ENCODE results near the gene CHCHD6.

Gene CHCHD6, protein sequence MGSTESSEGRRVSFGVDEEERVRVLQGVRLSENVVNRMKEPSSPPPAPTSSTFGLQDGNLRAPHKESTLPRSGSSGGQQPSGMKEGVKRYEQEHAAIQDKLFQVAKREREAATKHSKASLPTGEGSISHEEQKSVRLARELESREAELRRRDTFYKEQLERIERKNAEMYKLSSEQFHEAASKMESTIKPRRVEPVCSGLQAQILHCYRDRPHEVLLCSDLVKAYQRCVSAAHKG

DNA sequence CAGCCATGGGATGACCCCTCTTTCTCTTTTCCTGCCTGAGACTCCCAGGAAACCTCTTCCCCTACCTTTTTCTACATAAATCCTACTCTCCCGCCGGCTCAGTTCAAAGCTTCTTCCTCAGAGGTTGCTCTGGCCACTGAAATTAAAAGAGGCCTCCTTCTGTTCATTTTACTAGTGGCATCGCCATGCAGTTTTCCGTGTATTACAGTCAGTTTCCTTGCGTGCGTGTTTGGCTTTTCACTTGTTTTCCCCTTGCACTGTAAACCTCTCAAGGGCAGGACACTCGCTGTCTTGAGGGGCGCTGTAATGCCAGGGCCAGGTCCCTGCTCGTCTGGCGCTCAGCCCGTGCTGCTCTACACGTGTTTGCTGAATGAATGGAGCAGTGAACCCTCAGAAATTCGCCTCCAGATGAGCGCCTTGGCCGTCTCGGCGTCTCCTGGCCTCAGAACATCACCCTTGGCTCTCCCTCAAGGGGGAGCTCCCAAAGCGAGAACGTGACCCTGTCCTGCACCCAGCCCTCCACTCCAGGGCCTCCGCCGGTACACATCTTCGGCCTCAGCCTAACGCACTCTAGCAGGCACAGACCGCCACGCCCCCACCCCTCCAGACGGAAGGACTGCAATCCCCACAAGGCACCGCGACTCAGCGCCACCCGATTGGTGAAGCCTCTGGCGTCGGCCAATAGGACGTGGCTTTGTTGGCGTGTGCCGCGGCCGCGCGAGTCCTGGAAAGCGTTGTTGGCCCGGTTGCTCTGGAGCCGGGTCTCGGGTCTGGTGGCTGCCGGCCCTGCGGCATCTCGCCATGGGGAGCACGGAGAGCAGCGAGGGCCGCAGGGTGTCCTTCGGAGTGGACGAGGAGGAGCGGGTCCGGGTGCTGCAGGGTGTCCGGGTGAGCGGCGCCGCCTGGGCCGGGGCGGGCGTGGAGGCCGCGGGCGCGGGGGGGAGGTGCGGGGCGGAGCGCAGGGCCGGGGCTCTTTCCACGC lies at the start of gene CHCHD6:
Gene CHCHD6, plus strand, starts transcription at position 729 of the 982 bp plus-strand sequence. Its CDS starts 73 bp downstream, at position 802.
- CTCF ChIA-PET = interaction anchor here (1.3 kb wide), 1 partner anchor 181 kb away, joined by 3 read pairs; no protein-coding TSS in a partner anchor

DNA sequence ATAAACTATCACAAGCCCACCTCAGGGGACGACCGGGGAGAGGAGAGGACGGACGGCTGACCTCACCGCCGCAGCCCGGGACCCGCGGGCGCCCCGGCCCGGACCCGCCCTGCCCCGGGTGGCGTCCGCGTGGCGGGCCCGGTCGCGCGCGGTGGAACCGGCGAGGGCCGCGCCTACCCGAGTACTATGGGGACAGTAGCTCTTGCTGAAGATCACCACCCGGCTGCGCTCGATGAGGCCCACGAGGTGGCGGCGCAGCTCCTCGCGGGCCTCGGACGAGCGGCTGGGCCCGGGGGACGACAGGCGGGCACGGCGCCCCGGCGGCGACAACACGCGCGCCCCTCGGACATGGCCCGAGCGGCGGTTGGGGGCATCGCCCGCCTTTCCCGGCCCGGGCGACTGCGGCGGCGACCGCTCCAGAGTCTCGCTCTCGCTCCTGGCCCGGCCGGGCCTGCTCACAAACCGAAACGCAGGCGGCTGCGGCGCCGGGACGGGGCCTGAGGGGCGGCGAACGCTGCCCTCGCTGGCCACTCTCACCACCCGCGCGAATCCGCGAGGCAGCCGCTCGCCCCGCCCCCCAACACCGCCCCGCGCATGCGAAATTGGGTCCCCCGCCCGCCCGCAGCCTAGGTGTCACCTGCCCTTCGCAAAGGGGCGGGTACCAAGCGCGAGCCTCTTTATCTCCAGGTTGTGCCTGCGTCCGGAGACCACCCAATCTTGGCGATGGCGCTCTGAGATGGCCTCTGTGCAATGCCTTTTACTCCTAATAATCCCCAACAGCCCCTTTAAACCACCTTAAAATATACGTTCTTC lies 49.3 kb upstream of the CHCHD6 start, which contains the start of gene TXNRD3:
Gene TXNRD3, minus strand, starts transcription at position 554 of the 813 bp plus-strand sequence.
- CTCF ChIA-PET = interaction anchor here (1.0 to 1.3 kb wide), 2 partner anchors 42 to 132 kb away, joined by 3 to 4 read pairs; no protein-coding TSS in a partner anchor
- Mint-ChIP-seq H3K4me3 (peak within 1 kb of the TSS; percentile 77), H3K9me3 (peaks cover 9% of the 10 kb centered on the region), H3K36me3 (no peaks in the 10 kb centered on the region), H3K27ac (no peak within 1 kb of the TSS), H3K4me1 (peaks cover 7% of the 10 kb centered on the region), H3K27me3 (peaks cover 34% of the 10 kb centered on the region)
- DNase-seq = peak; percentile 80

More for the DNA sequence above, at the start of gene CHCHD6:
- Mint-ChIP-seq H3K9me3 (no peaks in the 10 kb centered on the region), H3K27ac (peak within 1 kb of the TSS; percentile 53), H3K4me3 (peak within 1 kb of the TSS; percentile 88), H3K36me3 (no peaks in the 10 kb centered on the region), H3K4me1 (peaks cover 16% of the 10 kb centered on the region), H3K27me3 (peaks cover 28% of the 10 kb centered on the region)
- peak; percentile 96 for DNase-seq

DNA sequence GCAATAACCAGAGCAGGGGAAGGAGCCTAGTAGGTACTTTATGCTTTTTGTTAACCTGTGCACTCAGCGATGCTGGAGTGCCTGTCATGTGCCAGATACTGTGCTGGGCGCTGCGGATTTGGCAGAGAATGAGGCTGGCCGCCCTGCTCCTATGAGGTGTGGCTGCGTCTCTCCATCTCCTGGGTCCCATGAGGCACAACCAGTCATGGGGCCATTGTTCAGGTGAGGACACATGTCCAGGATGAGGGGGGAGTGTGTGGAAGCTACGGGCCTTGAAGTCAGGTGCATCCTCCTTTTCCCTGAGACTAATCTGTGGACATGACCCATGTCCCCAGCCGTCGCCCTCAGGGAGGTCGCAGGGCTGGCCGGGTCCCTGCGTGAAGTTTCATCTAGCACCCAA lies 48.2 kb upstream of the CHCHD6 start:
- peak overlapping the region; percentile 77 for H3K4me3 Mint-ChIP-seq
- DNase-seq = no peak
- peaks cover 7% of the 10 kb centered on the region for H3K4me1 Mint-ChIP-seq
- H3K27me3 Mint-ChIP-seq = peaks cover 42% of the 10 kb centered on the region
- H3K27ac Mint-ChIP-seq = no peak overlapping the region
- no peaks in the 10 kb centered on the region for H3K36me3 Mint-ChIP-seq
- H3K9me3 Mint-ChIP-seq = peaks cover 9% of the 10 kb centered on the region
- CTCF ChIA-PET = no interaction called here

DNA sequence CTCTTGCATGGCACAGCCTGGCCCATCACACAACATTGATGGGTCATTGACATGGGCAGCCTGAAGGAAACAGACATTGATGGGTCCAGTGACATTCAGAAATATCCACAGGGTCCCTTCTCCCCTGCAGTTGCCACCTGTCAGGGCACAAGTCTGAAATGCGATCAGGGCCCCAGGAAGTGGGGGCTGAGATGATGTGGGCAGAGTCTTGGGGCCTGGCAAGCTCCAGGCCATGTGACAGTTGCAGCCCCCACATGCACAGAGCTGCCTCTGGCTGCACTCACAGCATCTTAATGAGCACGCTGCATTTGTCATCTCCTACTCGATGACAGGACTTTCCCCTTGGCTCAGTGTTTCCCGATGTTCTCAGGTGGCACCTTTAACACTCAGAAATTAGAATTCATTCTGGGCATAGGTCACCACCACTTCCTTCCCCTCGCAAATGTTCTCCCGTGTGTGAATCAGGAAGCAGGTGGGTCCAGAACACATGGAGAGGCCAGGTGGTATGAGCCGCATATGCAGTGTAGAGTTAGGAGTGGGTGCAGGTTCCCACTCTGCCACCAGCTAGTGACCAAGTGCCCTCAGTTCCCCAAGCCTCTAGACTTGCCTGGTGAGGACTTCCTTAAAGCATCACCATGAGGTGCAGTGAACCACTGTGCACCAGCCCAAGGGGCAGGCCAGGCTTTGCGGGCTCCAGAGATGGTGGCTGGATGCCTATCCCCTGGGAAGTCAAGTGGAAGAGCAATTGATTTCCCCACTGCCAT lies 47.5 kb upstream of the CHCHD6 start:
- Mint-ChIP-seq H3K27me3 (peaks cover 44% of the 10 kb centered on the region), H3K4me3 (no peak overlapping the region), H3K36me3 (no peaks in the 10 kb centered on the region), H3K9me3 (peaks cover 9% of the 10 kb centered on the region), H3K4me1 (peaks cover 7% of the 10 kb centered on the region), H3K27ac (peak overlapping the region; percentile 65)
- CTCF ChIA-PET = no interaction called here
- no peak for DNase-seq

DNA sequence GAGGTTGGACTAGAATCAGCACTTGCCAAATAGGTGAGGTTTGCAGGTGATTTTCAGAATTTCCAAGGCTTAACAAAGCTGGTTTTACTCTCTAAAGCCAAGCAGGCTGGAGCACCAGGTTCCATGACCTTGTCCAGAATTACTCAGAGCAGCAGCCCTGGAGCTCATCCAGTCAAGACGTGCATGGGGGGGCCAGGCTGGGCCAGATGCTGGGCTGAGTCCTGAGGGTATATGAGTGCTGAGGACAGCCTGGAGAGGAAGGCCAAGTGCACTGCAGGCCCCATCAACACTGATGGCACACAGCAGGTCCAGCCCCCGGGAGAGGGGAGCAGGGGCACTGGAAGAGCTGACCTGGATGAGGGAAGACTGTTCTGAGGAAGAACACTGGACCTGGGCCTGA lies 46.1 kb upstream of the CHCHD6 start:
- H3K36me3 Mint-ChIP-seq = no peaks in the 10 kb centered on the region
- no peak for DNase-seq
- no peak overlapping the region for H3K27ac Mint-ChIP-seq
- H3K4me3 Mint-ChIP-seq = no peak overlapping the region
- CTCF ChIA-PET = interaction anchor here (1.5 kb wide), 1 partner anchor 20 kb away, joined by 3 read pairs; no protein-coding TSS in a partner anchor
- H3K9me3 Mint-ChIP-seq = peaks cover 9% of the 10 kb centered on the region
- peaks cover 7% of the 10 kb centered on the region for H3K4me1 Mint-ChIP-seq
- H3K27me3 Mint-ChIP-seq = peaks cover 52% of the 10 kb centered on the region

DNA sequence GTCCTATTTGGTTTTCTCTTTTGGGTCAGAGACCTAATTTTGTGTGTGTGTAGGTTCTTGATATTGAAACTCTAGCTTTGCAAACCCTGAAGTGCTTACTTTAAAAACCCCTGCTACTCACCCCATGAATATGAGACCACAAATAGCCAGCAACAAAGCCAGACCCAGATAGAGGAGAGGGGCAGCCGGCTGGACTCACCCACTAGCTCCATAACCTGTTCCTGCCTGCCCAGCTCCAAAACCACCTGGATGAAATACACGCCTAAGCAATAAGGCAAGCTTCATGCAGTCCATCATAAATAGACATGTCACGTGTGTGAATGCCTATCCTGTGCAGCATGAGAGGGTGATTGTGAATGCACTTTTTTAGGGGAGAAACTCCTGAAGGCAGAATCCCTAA lies 45.5 kb upstream of the CHCHD6 start:
- H3K9me3 Mint-ChIP-seq = peaks cover 9% of the 10 kb centered on the region

DNA sequence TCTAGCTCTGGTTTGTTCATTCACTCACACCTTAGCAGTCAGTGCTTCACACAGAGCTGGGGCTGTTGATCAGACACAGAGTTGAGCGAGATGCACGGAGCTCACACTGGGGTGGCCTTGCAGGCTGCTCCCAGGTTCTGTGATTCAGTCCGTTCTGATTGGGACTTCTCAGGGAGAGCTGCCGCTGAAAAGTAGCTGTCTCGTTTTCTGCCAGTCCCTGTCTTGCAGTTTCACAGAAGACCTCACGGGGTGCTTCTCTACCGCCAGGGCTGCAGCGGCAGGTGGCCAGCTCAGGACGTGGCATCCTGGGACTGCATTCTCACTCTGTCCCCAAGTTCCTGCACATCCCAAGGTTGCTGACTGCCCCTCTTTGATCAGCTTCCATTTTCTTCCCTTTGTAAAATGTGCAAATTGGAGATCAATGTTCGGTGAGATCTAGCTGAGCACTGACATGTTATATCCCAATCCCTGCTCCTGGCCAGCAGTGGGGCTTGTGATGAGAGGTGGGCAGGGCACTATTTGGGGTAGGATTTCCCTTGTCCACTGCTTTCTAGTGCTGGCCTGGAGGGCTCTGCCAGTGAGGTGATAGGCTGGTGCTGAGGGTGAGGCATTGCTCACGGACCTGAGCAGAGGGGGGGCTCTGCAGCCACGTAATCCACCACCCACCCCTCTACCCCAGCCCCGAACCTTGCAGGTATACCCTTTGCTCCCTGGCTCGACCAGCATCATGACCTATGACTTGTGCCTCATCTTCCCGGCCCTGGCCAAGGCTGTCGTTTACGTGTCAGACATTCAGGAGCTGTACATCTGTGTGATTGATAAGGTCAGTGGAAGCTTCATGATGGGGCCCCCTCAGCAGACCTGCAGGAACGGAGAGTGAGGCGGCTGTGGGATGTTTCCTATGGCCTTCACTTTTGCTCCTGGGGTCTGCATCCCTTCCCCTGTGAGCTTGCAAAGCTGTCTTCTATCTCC lies 43.8 kb upstream of the CHCHD6 start:
- peaks cover 9% of the 10 kb centered on the region for H3K9me3 Mint-ChIP-seq
- H3K4me1 Mint-ChIP-seq = peaks cover under 1% of the 10 kb centered on the region
- no peak overlapping the region for H3K27ac Mint-ChIP-seq
- CTCF ChIA-PET = interaction anchor here (1.1 kb wide), 1 partner anchor 25 kb away, joined by 3 read pairs; no protein-coding TSS in a partner anchor
- DNase-seq = no peak
- H3K36me3 Mint-ChIP-seq = no peaks in the 10 kb centered on the region
- H3K4me3 Mint-ChIP-seq = no peak overlapping the region
- peaks cover 61% of the 10 kb centered on the region for H3K27me3 Mint-ChIP-seq

More for the DNA sequence above, 45.5 kb upstream of the CHCHD6 start:
- Mint-ChIP-seq H3K4me3 (no peak overlapping the region), H3K4me1 (peaks cover 7% of the 10 kb centered on the region), H3K27me3 (peaks cover 59% of the 10 kb centered on the region), H3K27ac (no peak overlapping the region), H3K36me3 (no peaks in the 10 kb centered on the region)
- DNase-seq = no peak
- CTCF ChIA-PET = interaction anchor here (1.5 kb wide), 1 partner anchor 20 kb away, joined by 3 read pairs; no protein-coding TSS in a partner anchor

DNA sequence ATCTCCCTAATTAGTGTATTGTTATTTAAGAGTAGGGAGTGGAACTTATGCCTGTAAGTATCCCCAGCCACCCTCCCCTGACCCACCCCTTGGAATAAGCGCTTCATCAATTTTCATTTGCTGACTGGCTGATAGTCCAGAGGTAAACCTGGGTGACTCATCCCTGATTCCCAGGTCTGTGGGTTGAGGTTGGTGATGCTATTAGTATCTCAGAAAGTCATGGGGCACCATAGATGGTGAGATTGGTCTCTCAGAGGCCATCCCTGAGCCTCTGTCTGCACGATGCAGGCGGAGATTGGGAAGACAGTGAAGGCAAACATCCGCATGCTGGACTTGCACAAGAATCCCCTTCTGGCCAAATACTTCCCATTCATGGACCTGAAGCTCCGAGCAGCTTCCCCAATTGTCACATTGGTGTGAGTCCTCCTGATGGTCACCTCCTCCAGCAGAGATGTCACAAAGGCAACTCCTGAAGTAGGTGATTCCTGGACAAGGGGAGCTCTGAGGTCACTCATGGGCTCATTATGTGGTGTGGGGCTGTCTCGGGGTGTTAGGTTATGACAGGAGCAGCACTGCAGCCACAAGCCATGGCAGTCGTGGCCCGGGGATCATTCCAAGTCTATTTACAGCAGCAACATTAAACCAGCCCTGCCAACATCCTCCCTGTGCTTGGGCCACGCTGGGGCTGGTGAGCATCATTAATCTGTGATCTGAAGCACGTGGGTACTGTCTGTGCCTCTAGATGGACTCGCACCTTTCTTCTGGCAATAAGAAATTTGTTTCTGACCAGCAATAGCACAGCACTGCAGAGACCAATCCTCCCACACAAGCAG lies 42.3 kb upstream of the CHCHD6 start:
- H3K4me3 Mint-ChIP-seq = no peak overlapping the region
- no peak for DNase-seq
- H3K27ac Mint-ChIP-seq = no peak overlapping the region
- peaks cover 9% of the 10 kb centered on the region for H3K9me3 Mint-ChIP-seq
- no peaks in the 10 kb centered on the region for H3K4me1 Mint-ChIP-seq
- CTCF ChIA-PET = no interaction called here
- H3K36me3 Mint-ChIP-seq = no peaks in the 10 kb centered on the region
- peaks cover 50% of the 10 kb centered on the region for H3K27me3 Mint-ChIP-seq

DNA sequence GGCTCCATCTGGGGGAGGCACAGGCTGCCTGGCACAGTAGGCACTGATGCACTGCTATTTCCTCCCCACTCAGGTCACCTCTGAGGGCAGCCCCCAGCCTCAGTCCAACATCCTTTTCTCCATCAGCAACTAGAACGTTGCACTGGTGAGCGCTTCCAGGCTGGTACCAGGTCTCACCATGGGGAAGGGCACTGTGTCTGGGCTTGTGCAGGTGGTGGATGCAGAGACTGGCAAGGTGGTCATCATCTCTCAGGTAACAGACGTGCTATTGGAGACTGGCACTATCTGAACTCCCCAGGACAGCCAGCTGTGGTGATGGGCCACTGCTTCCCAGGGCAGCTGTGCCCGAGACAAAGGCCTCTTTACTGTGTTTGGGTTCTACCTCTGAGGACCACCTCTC lies 40.8 kb upstream of the CHCHD6 start:
- Mint-ChIP-seq H3K27ac (no peak overlapping the region), H3K4me1 (no peaks in the 10 kb centered on the region), H3K4me3 (no peak overlapping the region), H3K27me3 (peaks cover 43% of the 10 kb centered on the region), H3K36me3 (no peaks in the 10 kb centered on the region), H3K9me3 (peaks cover 5% of the 10 kb centered on the region)
- no peak for DNase-seq
- CTCF ChIA-PET = no interaction called here

DNA sequence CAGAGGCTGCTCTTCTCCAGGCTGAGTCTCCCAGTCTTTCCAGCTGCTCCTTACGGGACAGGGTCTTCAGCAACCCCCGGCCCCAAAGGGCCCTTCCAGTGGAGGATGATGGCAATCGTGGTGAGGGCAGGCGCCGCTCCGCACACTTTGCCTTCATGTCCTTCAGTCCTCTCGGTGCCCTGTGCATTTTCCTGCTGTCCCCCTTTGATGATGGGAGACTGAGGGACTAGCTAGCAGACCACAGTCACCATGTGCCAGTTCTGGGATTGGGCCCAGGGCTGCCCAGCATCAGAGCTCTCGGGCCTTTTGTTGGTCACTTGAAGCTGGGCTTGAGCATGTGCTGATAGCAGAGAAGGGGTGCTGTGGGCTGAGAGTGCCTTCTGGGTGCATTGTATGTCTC lies 40.3 kb upstream of the CHCHD6 start:
- CTCF ChIA-PET = no interaction called here
- H3K4me3 Mint-ChIP-seq = no peak overlapping the region
- no peaks in the 10 kb centered on the region for H3K36me3 Mint-ChIP-seq
- no peak overlapping the region for H3K27ac Mint-ChIP-seq
- no peak for DNase-seq
- no peaks in the 10 kb centered on the region for H3K4me1 Mint-ChIP-seq
- peaks cover 43% of the 10 kb centered on the region for H3K27me3 Mint-ChIP-seq
- peaks cover under 1% of the 10 kb centered on the region for H3K9me3 Mint-ChIP-seq

DNA sequence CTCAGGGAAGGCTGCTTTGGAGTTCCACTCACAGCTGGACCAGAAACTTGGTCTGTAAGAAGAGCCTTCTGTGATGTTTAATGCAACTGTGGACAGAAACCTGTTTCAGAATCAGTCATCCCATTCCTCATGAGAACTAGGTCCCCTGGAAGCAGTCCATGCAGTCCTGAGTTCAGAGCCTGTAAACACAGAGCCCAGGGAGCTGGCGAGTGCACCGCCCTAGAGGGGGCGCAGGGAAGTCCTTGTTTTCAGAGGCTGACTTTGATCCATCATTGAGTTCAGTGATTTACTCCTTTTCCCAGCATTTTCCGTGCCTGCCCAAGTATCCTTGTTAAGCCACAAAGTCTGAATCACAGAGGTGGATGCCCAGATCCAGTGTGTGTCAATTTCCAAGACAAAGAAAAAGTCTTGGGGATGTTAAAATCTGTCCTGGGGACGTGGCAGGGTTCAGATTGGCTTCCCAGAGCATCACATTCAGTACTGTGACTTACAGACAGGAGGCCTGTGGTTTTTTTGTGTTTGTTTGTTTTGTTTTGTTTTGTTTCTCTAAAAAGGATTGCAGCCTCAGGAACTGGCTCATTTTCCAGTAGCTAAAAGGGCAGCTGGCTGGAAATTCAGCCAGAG lies 39.3 kb upstream of the CHCHD6 start:
- Mint-ChIP-seq H3K4me3 (no peak overlapping the region), H3K9me3 (no peaks in the 10 kb centered on the region), H3K27me3 (peaks cover 47% of the 10 kb centered on the region), H3K4me1 (no peaks in the 10 kb centered on the region), H3K36me3 (no peaks in the 10 kb centered on the region), H3K27ac (no peak overlapping the region)
- CTCF ChIA-PET = no interaction called here
- DNase-seq = no peak
